Renal cortical epithelial cell (primary cell): ENCODE measurements around the gene NUDT21. TPM values are rescaled to one million over a fixed set of nuclear protein-coding genes. Genes with fewer than 3 reads are reported as not detected.
"Not testable (repeated sequence)": the region's sequence is repeated elsewhere in the genome, so short reads cannot be mapped to it uniquely, and the experiment has no call there.

Experiments used
- DNase-seq: peaks from one replicate; pipeline ENCODE4 v3.0.0-alpha.2; 2011; ENCODE audit warnings: low read depth
- total RNA-seq: library from RNA; depleted of rRNA; stranded (reverse); fragments of >200 nt; gene quantifications from 2 replicates; pipeline ENCODE4 v1.2.3, GENCODE V29; 2014

Gene NUDT21
- total RNA-seq, 1 donor from 2014 or later = 111 TPM

DNA sequence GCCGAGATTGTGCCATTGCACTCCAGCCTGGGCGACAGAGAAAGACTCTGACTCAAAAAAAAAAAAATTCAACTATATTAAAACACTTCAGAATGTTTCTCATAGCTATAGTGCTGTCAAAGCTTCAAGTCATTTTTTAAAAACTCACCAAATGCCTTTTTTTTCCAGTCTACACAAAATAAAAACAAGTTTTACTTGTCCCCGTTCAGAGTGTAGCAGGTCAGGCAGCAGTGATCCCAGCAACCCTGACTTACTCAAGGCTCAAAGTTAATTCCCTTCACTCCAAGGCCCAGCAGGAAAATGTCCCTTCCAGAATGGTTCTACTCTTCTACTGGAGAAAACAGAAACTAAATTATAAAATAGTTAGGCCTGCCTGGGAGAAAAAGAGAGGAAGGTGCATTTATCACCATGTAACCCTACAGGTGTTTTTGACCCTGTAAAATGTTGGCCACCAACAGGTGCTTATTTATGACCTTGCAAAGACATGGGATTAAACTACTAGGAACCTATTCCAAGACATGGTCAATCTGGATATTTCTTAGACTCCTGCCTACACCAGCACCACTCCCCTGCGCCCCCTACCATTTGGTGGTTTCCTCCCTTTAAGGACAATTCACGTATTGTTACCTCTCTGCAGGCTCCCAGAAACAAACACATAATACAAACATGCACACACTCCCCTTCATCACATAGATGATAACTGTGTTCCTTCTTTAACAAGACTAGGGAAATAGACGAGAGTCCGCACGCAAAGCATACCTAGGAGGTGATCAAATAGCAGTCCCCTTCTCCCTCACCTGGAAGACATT lies 31.2 kb downstream of the NUDT21 start:
- DNase-seq = no peak

DNA sequence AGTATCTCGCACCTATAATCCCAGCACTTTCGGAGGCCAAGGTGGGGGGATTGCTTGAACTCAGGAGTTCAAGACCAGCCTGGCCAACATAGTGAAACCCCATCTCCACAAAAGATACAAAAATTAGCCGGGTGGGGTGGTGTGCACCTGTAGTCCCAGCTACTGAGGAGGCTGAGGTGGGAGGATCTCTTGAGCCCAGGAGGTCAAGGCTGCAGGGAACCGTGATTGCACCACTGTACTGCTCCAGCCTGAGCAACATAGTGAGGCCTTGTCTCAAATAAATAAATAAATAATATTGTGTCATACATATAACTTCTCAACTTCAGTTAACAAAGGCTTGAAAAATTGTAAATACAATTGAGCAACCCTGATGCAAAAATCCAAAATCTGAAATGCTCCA lies 34.0 kb downstream of the NUDT21 start:
- DNase-seq = no peak

DNA sequence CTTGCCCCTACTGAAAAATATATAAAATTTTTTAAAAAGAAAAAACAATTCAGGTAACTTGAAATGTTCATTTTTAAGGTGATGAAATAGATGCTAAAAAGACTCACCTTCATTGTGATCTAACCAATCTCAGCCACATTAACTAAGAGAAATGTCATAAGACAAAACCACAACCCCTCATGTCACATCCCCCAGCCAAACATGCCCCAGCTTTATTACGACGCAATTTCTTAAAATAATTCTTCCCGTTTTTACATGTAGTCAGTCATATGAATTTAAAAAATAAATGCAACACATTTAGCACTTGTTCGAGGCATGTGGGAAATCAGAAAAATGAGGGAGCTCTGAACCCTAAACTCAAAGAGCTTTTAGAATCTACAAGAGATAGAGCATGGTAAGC lies 35.3 kb downstream of the NUDT21 start:
- no peak for DNase-seq

DNA sequence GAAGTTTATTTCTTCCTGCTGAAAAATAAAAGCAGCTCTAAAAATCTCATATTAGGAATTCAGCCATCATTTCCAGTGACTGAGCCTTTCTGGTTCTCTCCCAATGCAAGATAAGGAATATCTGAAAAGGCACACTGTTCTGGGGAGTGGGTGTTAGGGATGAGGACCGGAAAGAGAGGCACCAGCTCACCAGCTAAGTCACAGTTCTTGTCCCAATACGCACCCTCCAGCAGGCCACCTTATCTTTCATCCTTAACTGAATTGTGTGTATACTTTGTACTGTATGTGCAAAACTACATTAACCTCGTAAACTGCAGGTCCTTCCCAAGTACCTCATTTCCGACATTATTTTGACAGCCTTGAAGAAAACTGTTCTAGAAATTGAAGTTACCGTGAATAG lies 36.8 kb downstream of the NUDT21 start:
- DNase-seq = no peak

DNA sequence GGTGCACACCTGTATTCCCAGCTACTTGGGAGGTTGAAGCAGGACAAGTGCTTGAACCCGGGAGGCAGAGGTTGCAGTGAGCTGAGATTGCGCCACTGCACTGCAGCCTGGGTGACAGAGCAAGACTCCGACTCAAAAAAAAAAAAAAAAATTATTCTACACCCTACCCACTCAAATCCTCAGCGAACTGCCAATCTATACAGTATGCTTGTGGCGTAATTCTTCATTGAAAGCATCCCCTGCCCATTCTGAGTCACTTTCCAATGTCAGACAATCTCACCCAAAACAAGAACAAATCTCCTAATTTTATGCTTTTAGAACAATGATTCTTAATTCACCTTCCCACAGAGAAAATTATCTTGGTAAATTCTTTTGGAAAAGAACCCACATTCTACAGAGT lies 37.8 kb downstream of the NUDT21 start:
- DNase-seq = no peak

DNA sequence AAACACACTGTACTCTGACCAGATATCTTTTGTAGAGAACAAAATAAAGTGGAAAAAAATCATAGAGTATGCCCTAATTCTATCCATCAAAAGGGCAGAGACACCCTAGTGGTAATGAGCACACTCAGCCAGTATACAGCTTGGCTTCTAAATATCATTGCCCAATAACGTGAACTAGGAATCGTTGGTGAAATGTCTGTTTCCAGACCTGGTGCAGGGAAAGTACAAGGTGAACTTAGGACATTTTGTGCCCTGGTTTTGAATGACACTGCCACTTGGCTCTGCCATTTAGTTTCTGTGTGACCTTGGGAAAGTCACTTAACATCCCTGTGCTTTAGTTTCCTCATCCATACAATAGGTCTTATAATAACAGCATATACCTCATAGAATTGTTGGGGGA lies 39.5 kb downstream of the NUDT21 start:
- no peak for DNase-seq

DNA sequence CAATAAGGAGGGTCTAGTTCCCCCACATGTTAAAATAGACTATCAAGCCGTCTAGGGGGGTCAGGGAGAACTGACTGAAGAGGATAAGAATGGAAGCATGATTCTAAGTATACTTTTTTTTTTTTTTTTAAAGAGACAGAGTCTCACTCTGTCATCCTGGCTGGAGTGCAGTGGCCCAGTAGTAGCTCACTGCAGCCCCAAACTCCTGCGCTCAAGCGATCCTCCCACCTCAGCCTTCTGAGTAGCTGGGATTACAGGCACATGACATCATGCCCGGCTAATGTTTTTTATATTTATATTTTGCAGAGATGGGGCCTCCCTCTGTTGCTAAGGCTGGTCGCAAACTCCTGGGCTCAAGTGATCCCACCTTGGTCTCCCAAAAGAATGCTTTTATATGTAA lies 40.0 kb downstream of the NUDT21 start:
- DNase-seq = no peak

DNA sequence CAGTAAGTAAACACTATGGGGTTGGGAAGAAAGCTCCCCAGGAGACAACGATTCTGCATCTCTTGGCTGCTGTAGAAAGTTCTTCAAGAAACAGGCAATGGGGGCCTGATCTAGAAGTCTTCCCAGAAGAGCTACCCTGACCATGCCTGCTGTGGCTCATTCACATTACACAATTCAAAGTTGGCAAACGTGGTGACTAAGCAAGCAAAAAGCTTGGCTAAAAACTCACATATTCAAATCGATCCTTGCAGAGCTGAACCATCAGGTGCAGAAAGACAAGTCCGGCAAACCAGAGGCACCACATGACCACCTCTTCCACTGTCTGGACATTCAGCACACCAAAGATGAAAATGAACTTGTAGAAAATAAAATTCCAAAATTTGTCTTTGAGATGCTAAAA lies 41.9 kb downstream of the NUDT21 start:
- DNase-seq = peak; percentile 85

DNA sequence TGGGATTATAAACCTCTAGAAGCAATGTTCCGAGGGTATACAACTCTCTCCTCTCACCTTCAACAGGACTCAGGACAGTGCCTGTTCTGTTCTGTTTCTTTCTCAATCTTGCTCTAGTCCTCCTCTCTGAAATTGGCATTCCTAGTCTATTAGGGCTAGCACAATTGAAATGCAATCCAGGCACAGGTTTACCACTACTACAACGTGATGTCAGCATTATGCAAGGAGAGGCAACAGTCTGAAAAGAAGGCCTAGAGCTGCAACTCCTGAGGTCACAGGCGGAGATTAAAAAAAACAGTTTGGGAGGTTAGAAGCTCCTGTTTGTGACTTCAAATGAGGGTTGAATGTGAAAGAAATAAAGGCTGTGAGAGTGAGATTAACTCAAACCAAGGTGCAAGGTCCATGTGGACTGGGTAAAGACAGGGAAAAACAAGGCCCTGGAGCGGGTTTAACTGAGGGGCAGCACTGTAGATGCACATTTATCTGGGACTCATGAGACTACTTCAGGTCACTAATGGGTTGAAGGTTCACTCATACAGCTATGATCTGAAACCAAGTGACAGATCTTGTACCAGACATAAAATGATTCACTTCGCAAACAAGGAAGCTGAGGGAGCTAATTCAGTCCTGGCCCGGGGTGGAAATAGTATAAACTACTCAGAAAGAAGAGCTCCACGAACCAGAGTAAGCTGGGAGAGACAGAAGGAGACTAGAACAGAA lies 42.6 kb downstream of the NUDT21 start:
- DNase-seq = peak; percentile 50

DNA sequence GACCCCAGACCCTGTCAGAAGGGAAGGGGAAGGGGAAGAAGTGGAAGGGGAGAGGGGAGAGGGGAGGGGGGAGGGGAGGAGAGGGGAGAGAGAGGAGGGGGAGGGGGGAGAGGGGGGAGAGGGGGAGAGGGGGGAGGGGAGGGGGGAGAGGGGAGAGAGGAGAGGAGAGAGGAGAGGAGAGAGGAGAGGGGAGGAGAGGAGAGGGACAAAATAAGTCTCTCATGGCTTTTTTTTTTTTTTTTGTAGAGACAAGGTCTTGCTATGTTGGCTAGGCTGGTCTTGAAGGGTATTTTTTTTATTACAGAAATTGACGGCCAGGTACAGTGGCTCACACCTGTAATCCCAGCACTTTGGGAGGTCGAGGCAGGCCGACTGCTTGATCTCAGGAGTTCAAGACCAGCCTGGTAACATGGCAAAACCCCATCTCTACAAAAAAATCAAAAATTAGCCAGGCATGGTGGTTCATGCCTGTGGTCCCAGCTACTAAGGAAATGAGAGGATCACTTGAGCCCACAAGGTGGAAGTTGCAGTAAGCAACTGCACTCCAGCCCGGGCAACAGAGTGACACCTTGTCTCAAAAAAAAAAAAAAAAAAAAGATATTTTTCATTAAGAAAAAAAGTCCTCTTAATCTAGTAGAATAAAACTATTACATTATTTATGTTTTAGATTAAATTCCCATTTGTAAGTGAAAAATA lies 45.0 kb downstream of the NUDT21 start:
- DNase-seq = no peak

DNA sequence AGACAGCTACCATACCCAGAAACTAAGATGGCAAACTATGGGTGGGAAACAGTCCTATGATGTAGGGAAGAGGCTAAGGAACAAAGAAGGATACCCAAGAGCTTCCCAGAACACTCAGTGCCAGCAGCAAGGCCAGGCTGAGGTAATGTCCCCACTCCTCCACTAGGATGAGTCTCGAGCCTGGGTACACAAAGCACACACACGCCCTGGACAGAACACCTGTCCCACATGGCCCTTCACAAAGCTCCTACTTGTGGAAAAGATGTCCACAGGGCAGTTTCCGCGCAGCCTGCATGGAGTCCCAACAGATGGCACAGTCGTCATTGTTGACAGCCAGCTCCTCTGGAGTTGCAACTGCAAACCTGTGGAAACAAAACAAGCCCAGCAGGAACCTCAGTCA lies 49.6 kb downstream of the NUDT21 start:
- no peak for DNase-seq

DNA sequence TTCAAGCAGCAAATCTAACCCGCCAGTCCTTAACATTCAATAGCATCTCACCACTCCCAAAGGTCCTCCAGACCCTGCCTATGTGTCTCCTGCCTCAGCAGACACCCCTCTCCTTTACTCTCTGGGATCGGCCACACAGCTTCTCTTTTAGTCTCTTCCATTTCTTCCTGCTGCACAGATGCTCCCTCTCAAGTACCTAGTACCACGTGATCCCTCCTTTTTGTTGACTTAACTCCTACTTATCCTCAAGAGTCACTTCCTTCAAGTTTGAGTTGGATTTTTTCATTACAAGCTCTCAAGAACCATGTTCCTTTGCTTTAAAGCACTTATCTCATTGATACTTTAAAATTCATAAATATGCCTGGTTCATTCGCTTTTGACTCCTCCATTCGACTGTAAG lies 50.7 kb downstream of the NUDT21 start:
- no peak for DNase-seq

DNA sequence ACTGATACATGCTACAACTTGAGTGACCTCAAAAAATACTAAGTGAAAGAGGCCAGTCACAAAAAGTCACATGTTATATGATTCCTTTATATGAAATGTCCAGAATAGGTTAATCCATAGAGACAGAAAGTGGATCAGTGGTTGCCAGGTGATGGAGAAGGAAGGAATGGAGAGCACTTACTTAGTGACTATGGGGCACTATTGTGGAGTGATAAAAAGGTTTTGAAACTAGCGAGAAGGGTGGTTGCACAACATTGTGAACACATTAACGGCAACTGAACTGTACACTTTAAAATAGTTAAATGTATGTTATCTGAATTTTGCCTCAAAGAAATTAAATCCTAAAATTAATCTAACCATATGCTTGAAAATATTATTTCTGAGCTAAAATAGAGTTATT lies 51.6 kb downstream of the NUDT21 start:
- no peak for DNase-seq

DNA sequence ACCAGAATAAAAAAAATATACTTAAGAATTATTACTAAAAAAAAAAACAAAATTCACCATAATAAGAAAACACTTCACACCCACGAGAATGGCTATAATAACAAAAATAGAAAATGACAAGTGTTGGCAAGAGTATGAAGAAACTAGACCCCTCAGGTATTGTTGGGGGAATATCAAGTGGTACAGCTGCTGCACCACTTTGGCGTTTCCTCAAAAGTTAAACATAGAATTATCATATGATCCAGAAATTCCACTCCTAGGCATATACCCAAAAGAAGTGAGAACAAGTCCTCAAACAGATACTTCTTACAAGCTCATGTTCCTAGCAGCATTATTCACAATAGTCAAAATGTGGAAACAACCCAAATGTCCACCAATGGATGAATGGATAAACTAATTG lies 52.1 kb downstream of the NUDT21 start:
- no peak for DNase-seq

DNA sequence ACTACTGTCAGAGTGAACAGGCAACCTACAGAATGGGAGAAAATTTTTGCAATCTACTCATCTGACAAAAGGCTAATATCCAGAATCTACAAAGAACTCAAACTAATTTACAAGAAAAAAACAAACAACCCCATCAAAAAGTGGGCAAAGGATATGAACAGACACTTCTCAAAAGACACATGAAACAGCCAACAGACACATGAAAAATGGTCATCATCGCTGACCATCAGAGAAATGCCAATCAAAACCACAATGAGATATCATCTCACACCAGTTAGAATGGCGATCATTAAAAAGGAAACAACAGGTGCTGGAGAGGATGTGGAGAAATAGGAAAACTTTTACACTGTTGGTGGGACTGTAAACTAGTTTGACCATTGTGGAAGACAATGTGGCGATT lies 54.4 kb downstream of the NUDT21 start:
- not testable (repeated sequence) for DNase-seq

DNA sequence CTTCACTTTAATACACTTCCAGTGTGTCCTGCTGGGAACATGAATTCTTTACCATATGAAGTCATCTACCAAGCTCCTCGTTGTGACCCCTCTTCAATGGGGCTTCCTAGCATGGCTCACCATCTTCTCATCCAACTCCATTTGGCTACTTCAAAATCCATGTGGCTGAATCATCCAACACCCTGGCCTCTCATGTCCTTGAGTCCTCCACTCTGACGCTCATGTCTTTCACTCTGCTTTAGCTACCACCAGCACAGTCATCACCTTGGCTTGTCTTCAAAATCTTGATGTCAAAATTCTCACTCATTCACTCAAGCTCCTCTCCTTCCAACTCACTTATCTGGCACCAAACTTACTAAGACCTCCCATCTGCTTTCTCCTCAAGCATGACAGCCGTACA lies 61.6 kb downstream of the NUDT21 start:
- peak; percentile 49 for DNase-seq

DNA sequence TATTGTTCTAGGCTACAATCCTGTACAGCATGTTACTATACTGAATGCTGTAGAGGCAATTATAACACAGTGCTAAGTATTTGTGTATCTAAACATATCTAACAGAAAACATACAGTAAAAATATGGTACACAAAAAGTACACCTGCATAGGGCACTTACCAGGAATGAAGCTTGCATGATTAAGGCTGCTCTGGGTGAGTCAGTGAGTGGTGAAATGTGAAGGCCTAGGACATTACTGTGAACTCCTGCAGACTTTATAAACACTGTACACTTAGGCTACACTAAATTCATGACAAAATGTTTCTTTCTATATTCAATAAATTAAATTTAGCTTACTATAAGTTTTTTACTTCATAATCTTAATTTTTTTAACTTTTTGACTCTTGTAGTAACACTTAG lies 62.9 kb downstream of the NUDT21 start:
- no peak for DNase-seq

DNA sequence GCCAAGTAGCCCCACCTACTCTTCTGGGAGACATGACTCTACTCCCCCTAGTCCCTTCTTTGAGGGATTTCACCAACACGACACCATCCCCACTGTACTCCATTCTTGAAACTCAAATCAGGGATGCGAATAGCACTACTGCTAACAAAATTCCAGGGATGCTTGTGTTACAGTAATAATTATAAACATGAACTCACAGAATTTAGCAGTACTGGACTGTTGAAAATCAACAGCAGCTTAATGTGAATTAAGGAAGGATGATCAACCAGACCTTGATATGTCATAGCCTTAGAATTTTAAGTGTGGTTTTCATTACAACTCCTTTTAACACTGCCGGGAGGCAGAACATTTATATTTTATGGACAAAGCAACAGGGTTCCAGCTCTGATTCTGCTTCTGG lies 63.7 kb downstream of the NUDT21 start:
- DNase-seq = no peak

DNA sequence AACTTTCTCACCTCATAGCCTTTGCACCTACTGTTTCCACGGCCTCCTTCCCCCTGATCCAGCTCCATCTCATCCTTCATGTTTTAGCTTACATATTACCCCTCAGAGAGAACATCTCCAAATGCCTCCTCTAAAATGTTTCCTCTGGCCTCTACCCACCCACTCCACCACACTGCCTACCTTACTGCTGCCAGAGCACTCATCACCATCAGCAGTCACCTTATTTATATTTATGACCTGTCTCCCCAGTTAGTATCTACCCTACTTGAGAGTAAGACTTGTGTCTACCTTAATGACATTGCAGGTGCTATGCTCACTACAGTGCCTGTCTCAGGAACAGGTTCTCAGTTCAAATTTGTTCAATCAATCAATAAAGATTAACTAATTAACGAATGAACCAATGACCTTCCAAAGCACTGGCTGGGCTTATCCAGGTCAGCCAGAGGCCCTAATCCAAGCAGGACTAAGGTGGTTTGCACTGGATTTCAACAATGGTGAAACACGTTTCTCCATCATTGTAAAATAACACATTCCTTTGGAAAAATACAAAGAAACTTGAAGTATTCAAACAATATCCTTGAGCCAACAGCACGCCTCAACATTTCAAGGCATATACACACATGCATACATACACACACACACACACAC lies 66.9 kb downstream of the NUDT21 start:
- no peak for DNase-seq

DNA sequence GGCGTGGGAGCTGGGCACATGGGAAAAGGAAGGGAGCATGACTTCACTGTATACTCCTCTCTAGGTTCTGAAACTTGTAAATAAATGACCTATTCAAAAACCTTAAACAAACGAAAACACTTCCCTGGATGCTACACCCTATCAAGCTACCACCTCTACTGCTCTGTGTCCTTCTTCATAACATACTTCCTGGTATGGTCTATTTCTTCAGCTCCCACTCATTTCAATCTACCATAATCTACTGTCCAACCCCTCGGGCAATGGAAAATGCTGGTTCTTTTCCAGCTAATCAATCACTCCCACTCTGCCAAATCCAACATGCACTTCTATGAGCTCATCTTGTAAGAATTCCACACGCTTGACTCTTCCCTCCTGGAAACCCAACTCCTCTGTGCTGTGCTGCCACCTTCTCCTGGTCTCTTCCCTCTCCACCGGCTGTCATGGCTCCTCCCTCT lies 68.2 kb downstream of the NUDT21 start:
- DNase-seq = peak; percentile 80

DNA sequence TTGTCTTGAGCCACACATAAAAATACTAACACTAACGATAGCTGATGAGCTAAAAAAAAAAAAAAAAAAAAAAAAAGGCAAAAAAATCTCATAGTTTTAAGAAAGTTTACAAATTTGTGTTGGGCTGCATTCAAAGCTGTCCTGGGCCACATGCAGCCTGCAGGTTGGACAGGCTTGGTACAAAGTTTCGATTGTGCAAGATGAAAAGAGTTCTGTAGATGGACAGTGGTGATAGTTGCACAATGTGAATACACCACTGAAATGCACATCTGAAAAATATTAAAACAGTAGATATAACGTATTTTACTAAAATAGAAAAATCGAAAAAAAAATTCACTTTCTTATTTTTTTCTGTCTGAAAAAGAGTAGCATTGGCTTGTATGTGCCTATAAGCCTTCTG lies 68.7 kb downstream of the NUDT21 start:
- DNase-seq = no peak

DNA sequence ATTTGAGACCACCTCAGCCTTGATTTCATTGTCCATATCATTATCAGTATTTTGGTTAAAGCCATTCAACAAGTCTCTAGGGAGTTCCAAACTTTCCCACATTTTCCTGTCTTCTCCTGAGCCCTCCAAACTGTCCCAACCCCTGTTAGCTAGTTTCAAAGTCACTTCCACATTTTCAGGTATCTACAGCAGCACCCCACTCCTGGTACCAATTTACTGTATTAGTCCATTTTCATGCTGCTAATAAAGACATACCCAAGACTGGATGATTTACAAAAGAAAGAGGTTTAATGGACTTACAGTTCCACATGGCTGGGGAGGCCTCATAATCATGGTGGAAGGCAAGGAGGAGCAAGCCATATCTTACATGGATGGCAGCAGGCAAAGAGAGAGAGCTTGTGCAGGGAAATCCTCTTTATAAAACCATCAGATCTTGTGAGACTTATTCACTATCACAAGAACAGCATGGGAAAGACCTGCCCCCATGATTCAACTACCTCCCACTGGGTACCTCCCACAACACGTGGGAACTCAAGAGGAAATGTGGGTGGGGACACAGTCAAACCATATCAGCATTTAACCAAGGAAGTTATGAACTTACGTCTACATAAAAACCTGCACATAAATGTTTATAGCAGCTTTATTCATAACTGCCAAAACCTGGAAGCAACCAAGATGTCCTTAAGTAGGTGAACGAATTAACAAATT lies 70.2 kb downstream of the NUDT21 start:
- DNase-seq = not testable (repeated sequence)
